ENCODE measurements around the gene TAX1BP1. TPM values are rescaled to one million over a fixed set of nuclear protein-coding genes. Genes with fewer than 3 reads are reported as not detected.

The TAX1BP1 gene
- total and polyA plus RNA-seq, 8 donors = 28.3 to 64.6 (median 46.4) TPM

GRCh38 chr7:27822245-27822644 lies 82.3 kb downstream of the TAX1BP1 start:
- Histone ChIP-seq H3K27ac (no peak overlapping the region), H3K36me3 (peaks cover 0 to 8% (median 0%) of the 10 kb centered on the region in 3 donors), H3K4me1 (no peaks in the 10 kb centered on the region), H3K9me3 (no peaks in the 10 kb centered on the region), H3K4me3 (no peak overlapping the region), H3K27me3 (no peaks in the 10 kb centered on the region)
- TF ChIP-seq, protein P1, sequence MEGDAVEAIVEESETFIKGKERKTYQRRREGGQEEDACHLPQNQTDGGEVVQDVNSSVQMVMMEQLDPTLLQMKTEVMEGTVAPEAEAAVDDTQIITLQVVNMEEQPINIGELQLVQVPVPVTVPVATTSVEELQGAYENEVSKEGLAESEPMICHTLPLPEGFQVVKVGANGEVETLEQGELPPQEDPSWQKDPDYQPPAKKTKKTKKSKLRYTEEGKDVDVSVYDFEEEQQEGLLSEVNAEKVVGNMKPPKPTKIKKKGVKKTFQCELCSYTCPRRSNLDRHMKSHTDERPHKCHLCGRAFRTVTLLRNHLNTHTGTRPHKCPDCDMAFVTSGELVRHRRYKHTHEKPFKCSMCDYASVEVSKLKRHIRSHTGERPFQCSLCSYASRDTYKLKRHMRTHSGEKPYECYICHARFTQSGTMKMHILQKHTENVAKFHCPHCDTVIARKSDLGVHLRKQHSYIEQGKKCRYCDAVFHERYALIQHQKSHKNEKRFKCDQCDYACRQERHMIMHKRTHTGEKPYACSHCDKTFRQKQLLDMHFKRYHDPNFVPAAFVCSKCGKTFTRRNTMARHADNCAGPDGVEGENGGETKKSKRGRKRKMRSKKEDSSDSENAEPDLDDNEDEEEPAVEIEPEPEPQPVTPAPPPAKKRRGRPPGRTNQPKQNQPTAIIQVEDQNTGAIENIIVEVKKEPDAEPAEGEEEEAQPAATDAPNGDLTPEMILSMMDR (IDR thresholded peaks at IDR 0.05) = no peak
- no peak for DNase-seq
- intact Hi-C loops (cut with DNase I) = no loop called here
- FAIRE-seq = no peak
- peak in 1 of 4 donors; percentile 39 for ATAC-seq
- WGBS, 2 donors = 60 to 69% methylated on average over 2 of the region's 2 CpGs

- Histone ChIP-seq H3K9me3 (no peaks in the 10 kb centered on the region), H3K36me3 (no peaks in the 10 kb centered on the region), H3K4me3 (no peak overlapping the region), H3K4me1 (no peaks in the 10 kb centered on the region), H3K27ac (no peak overlapping the region), H3K27me3 (no peaks in the 10 kb centered on the region)
- WGBS, 2 donors = 77 to 87% methylated on average over 2 of the region's 2 CpGs
- TF ChIP-seq, protein P1 (IDR thresholded peaks at IDR 0.05) = no peak
- ATAC-seq (no peak), FAIRE-seq (no peak), DNase-seq (no peak)
- intact Hi-C loops (cut with DNase I) = no loop called here
These were observed 85.9 kb downstream of the TAX1BP1 start for GRCh38 chr7:27825891-27826290.

- TF ChIP-seq, protein P1 (IDR thresholded peaks at IDR 0.05) = no peak
- 89 to 92% methylated on average over 5 of the region's 5 CpGs for WGBS, 2 donors
- Histone ChIP-seq H3K36me3 (no peaks in the 10 kb centered on the region), H3K4me3 (no peak overlapping the region), H3K4me1 (no peaks in the 10 kb centered on the region), H3K27ac (no peak overlapping the region), H3K9me3 (no peaks in the 10 kb centered on the region), H3K27me3 (no peaks in the 10 kb centered on the region)
- ATAC-seq (no peak), DNase-seq (no peak), FAIRE-seq (no peak)
- intact Hi-C loops (cut with DNase I) = no loop called here
These were observed 86.4 kb downstream of the TAX1BP1 start for GRCh38 chr7:27826357-27826756.

DNA sequence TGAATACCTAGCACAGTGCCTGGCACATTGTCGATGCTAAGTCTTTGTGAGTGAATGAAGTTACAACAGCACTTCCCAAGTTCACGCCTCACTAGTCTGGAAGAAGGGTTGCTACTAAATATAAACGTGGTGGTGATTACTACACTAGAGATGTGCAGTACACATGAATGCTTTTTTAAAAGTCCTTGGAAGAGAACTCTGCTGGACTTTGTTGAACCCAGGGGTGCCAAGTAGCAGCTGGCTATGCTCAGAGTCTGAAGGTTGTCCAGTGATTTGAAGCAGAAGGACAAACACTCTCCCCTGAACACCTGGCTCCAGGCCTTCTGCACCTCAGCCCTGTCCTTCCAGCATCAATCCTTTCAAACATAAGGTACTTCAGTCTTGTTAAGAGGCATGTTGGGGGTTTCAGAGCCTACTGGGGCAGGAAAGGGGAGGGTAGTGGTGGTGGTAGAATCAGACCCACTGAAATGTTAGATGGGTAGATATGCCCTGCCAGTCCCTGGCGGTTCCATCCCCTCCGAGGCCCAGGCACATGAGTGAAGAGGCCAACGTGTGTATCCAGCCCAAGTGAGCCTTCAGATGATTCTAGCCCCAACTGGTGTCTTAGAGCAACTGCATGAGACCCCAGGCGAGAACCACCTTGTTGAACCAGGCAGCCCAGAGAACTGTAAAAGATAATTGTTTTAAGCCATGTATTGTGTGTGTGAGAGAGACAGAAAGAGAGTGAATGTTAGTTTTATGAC lies 94.4 kb downstream of the TAX1BP1 start:
- no peak overlapping the region for H3K27ac ChIP-seq
- no peaks in the 10 kb centered on the region for H3K27me3 ChIP-seq
- WGBS, 2 donors = 83 to 85% methylated on average over 7 of the region's 7 CpGs
- ATAC-seq (peak in 2 of 4 donors; percentile 35 to 39), DNase-seq (no peak), FAIRE-seq (no peak)
- no peaks in the 10 kb centered on the region for H3K9me3 ChIP-seq
- TF ChIP-seq, protein P1 (IDR thresholded peaks at IDR 0.05) = no peak
- no peak overlapping the region for H3K4me3 ChIP-seq
- no peaks in the 10 kb centered on the region for H3K36me3 ChIP-seq
- no peaks in the 10 kb centered on the region for H3K4me1 ChIP-seq
- intact Hi-C loops (cut with DNase I) = no loop called here

DNA sequence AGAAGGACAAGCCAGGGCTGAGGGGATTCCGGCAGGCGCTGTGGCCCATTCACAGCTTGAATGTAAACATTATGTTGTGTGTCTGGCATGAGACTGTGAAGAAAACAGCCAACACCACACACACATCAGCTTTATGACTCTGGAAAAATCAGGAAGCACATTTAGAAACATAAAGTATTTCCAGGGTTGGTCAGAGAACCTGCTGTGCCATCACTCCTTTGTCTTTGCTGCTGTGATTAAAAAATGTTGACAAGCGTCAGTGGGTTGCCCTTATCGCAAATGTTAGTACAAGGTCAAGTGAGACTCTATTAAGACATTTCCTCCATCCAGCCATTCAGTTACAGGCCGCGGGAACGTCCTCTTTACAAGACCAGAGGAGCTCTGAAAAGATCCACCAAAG lies 95.4 kb downstream of the TAX1BP1 start:
- intact Hi-C loops (cut with DNase I) = no loop called here
- Histone ChIP-seq H3K4me1 (no peaks in the 10 kb centered on the region), H3K36me3 (no peaks in the 10 kb centered on the region), H3K4me3 (no peak overlapping the region), H3K9me3 (no peaks in the 10 kb centered on the region), H3K27ac (no peak overlapping the region), H3K27me3 (no peaks in the 10 kb centered on the region)
- FAIRE-seq = no peak
- peak in 1 of 4 donors; percentile 38 for ATAC-seq
- 59 to 62% methylated on average over 7 of the region's 7 CpGs for WGBS, 2 donors
- TF ChIP-seq, protein P1 (IDR thresholded peaks at IDR 0.05) = no peak
- DNase-seq = no peak
